ENCODE results near the gene TNKS1BP1. TPM values are rescaled to one million over a fixed set of nuclear protein-coding genes. Genes with fewer than 3 reads are reported as not detected.
"Not testable (repeated sequence)": the region's sequence is repeated elsewhere in the genome, so short reads cannot be mapped to it uniquely, and the experiment has no call there.

TNKS1BP1 gene
- polyA plus RNA-seq, 2 of the 4 experiments (the other 2 are of a cell fraction), result 35.0 to 53.1 TPM

DNA sequence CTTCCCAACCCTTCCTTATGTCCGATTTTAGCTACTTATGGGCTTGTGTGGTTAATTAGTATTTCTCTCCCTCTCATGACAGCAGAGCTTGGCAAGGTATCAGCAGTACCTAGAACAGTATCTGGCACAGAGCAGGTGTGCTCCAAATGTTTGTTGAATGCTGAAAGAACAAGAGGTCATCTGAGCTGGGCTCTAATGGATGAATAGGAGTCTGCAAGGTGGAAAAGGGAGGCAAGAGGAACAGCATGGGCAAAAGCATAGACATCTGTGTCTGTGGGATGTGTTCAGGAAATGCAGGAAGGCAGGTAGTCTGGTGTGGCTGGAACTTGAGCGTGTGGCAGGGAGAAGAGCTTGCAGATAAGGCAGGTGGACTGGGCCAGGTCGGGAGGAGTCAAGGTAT is 37.2 kb upstream of the TNKS1BP1 start:
- POLR2A ChIA-PET, result interaction anchor here (1.1 kb wide), 1 partner anchor 26 kb away, joined by 3 read pairs; the partner anchor contains the start of gene SSRP1

DNA sequence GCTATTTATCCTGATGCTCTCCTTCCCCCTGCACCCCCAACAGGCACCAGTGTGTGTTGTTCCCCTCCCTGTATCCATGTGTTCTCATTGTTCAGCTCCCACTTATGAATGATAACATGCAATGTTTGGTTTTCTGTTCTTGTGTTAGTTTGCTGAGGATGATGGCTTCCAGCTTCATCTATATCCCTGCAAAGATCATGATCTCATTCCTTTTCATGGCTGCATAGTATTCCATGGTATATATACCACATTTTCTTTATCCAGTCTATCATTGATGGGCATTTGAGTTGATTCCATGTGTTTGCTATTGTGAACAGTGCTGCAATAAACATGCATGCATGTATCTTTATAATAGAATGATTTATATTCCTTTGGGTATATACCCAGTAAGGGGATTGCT is 36.7 kb upstream of the TNKS1BP1 start:
- H3K9me3 ChIP-seq; POLR2A ChIA-PET; H3K4me3 ChIP-seq; FAIRE-seq; H3K4me2 ChIP-seq; ATAC-seq; DNase-seq (ENCODE audit: low read depth in 1 of 2, low spot score in 1 of 2): not testable (repeated sequence)
- Histone ChIP-seq H3K4me1 (peaks cover 38% of the 10 kb centered on the region), H3K27ac (peak overlapping the region; percentile 84 to 88; a peak in 5 of 6 replicates)
- CTCF ChIA-PET, result interaction anchor here (0.8 to 2.9 kb wide), 13 partner anchors 9 to 121 kb away, joined by 3 to 8 read pairs (median 4); partner anchors contain the start of gene RTN4RL2

More for the DNA sequence above, 37.2 kb upstream of the TNKS1BP1 start:
- peaks cover 5% of the 10 kb centered on the region; the same call in 1 of the 3 replicates for H3K9me3 ChIP-seq
- DNase-seq (ENCODE audit: low read depth in 1 of 2, low spot score in 1 of 2), result no peak
- no peak overlapping the region for H3K4me2 ChIP-seq
- peaks cover 38% of the 10 kb centered on the region for H3K4me1 ChIP-seq
- ATAC-seq, result no peak
- FAIRE-seq, result no peak
- no peak overlapping the region for H3K4me3 ChIP-seq
- WGBS (ENCODE audit: missing lambda C conversion rate), result 76% methylated on average over 3 of the region's 3 CpGs
- TF ChIP-seq PHF8 (IDR thresholded peaks at IDR 0.05; ENCODE audit: borderline replicate concordance, low read depth), result no peak
- no peak for TF ChIP-seq JUN (IDR thresholded peaks at IDR 0.05)
- TF ChIP-seq CHD2 (IDR thresholded peaks at IDR 0.05; ENCODE audit: low read length, partially characterized antibody), result no peak
- TF ChIP-seq CHD4 (IDR thresholded peaks at IDR 0.05; ENCODE audit: borderline replicate concordance), result no peak
- no peak for TF ChIP-seq TP53 (CRISPR knock-in tag; IDR thresholded peaks at IDR 0.05)
- no peak for TF ChIP-seq EHF (CRISPR knock-in tag; IDR thresholded peaks at IDR 0.05)
- TF ChIP-seq KDM1A (IDR thresholded peaks at IDR 0.05; ENCODE audit: low read depth), result no peak
- TF ChIP-seq, protein P1, sequence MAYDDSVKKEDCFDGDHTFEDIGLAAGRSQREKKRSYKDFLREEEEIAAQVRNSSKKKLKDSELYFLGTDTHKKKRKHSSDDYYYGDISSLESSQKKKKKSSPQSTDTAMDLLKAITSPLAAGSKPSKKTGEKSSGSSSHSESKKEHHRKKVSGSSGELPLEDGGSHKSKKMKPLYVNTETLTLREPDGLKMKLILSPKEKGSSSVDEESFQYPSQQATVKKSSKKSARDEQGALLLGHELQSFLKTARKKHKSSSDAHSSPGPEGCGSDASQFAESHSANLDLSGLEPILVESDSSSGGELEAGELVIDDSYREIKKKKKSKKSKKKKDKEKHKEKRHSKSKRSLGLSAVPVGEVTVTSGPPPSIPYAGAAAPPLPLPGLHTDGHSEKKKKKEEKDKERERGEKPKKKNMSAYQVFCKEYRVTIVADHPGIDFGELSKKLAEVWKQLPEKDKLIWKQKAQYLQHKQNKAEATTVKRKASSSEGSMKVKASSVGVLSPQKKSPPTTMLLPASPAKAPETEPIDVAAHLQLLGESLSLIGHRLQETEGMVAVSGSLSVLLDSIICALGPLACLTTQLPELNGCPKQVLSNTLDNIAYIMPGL (CRISPR knock-in tag; IDR thresholded peaks at IDR 0.05; ENCODE audit: borderline replicate concordance), result no peak
- TF ChIP-seq MYC (IDR thresholded peaks at IDR 0.05; ENCODE audit: borderline replicate concordance, low read length), result no peak
- no peak for TF ChIP-seq FOXS1 (CRISPR knock-in tag; IDR thresholded peaks at IDR 0.05)
- no peak for TF ChIP-seq TFCP2L1 (CRISPR knock-in tag; IDR thresholded peaks at IDR 0.05)
- TF ChIP-seq, protein P2, sequence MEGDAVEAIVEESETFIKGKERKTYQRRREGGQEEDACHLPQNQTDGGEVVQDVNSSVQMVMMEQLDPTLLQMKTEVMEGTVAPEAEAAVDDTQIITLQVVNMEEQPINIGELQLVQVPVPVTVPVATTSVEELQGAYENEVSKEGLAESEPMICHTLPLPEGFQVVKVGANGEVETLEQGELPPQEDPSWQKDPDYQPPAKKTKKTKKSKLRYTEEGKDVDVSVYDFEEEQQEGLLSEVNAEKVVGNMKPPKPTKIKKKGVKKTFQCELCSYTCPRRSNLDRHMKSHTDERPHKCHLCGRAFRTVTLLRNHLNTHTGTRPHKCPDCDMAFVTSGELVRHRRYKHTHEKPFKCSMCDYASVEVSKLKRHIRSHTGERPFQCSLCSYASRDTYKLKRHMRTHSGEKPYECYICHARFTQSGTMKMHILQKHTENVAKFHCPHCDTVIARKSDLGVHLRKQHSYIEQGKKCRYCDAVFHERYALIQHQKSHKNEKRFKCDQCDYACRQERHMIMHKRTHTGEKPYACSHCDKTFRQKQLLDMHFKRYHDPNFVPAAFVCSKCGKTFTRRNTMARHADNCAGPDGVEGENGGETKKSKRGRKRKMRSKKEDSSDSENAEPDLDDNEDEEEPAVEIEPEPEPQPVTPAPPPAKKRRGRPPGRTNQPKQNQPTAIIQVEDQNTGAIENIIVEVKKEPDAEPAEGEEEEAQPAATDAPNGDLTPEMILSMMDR (IDR thresholded peaks at IDR 0.05), result no peak
- no peak for TF ChIP-seq SREBF2 (IDR thresholded peaks at IDR 0.05)
- TF ChIP-seq BHLHE40 (IDR thresholded peaks at IDR 0.05; ENCODE audit: low read depth, low read length), result no peak
- no peak for TF ChIP-seq ZSCAN20 (CRISPR knock-in tag; IDR thresholded peaks at IDR 0.05)
- no peak for TF ChIP-seq EHMT2 (IDR thresholded peaks at IDR 0.05; ENCODE audit: low read depth)
- TF ChIP-seq RAD21 (conservative IDR thresholded peaks at IDR 0.05 in 1 of 2, IDR thresholded peaks at IDR 0.05 in 1 of 2), result no peak
- no peak for TF ChIP-seq HDAC2 (IDR thresholded peaks at IDR 0.05)
- TF ChIP-seq MAFK (IDR thresholded peaks at IDR 0.05; ENCODE audit: partially characterized antibody), result no peak
- peak overlapping the region; percentile 36 to 88; a peak in 3 of 6 replicates for H3K27ac ChIP-seq
- CTCF ChIA-PET, result interaction anchor here (0.8 to 2.1 kb wide), 13 partner anchors 10 to 207 kb away, joined by 3 to 8 read pairs (median 4); partner anchors contain the start of gene RTN4RL2

DNA sequence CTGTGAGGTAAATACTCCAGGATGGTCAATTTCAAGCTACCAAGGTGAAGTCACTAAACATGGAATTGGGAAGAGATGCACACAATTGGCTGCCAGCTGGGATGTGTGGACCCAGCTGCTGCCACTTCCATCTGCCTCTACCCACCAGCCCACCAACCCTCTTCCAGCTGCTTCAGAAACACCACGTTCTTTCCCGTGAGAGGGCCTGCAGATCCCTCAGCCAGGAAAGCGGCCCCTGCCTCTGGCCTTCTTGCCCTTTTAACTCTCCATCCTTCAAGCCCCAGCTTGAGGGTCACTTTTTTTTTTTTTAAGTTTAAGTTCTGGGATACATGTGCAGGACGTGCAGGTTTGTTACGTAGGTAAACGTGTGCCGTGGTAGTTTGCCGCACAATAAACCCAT is 36.2 kb upstream of the TNKS1BP1 start:
- Histone ChIP-seq H3K4me3 (no peak overlapping the region), H3K27ac (peak overlapping the region; percentile 84 to 88), H3K4me1 (peaks cover 38% of the 10 kb centered on the region), H3K9me3 (peaks cover 5% of the 10 kb centered on the region; the same call in 1 of the 3 replicates), H3K4me2 (peak overlapping the region; percentile 65)
- DNase-seq (ENCODE audit: low read depth in 1 of 2, low spot score in 1 of 2), result no peak
- CTCF ChIA-PET, result interaction anchor here (0.7 to 5.5 kb wide), 15 partner anchors 9 to 281 kb away, joined by 3 to 33 read pairs (median 4); no protein-coding TSS in a partner anchor
- POLR2A ChIA-PET, result interaction anchor here (1.2 kb wide), 1 partner anchor 74 kb away, joined by 3 read pairs; no protein-coding TSS in a partner anchor
- FAIRE-seq, result no peak
- WGBS (ENCODE audit: missing lambda C conversion rate), result 94% methylated on average over 8 of the region's 8 CpGs
- no peak for ATAC-seq
- TF ChIP-seq MAFK (IDR thresholded peaks at IDR 0.05; ENCODE audit: partially characterized antibody), result no peak
- TF ChIP-seq HOXA7 (CRISPR knock-in tag; IDR thresholded peaks at IDR 0.05), result no peak
- no peak for TF ChIP-seq CHD2 (IDR thresholded peaks at IDR 0.05; ENCODE audit: low read length, partially characterized antibody)
- no peak for TF ChIP-seq TFCP2L1 (CRISPR knock-in tag; IDR thresholded peaks at IDR 0.05)
- no peak for TF ChIP-seq POLR2A (IDR thresholded peaks at IDR 0.05; ENCODE audit: low read length)
- TF ChIP-seq KDM1A (IDR thresholded peaks at IDR 0.05; ENCODE audit: low read depth), result no peak
- TF ChIP-seq, protein P3, sequence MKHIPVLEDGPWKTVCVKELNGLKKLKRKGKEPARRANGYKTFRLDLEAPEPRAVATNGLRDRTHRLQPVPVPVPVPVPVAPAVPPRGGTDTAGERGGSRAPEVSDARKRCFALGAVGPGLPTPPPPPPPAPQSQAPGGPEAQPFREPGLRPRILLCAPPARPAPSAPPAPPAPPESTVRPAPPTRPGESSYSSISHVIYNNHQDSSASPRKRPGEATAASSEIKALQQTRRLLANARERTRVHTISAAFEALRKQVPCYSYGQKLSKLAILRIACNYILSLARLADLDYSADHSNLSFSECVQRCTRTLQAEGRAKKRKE (CRISPR knock-in tag; IDR thresholded peaks at IDR 0.05; ENCODE audit: low read depth), result no peak

All from A549 (cell line).